A172 (cell line): ENCODE data around the gene EXOC4. TPM values are rescaled to one million over a fixed set of nuclear protein-coding genes. Genes with fewer than 3 reads are reported as not detected.
A peak's percentile ranks its signal among the peaks of the same experiment; 100 is the strongest.

ENCODE experiments used
- DNase-seq: peaks from one replicate; pipeline ENCODE4 v3.0.0-alpha.2; 2015; ENCODE audit warnings: low spot score
- total RNA-seq: library from RNA; depleted of rRNA; stranded (reverse); fragments of >200 nt; shearing (Covaris generic); gene quantifications from 2 replicates; pipeline ENCODE4 v1.2.3, GENCODE V29; 2014

EXOC4 gene
- total RNA-seq, 1 experiment from 2014 or later, result 37.4 TPM

DNA sequence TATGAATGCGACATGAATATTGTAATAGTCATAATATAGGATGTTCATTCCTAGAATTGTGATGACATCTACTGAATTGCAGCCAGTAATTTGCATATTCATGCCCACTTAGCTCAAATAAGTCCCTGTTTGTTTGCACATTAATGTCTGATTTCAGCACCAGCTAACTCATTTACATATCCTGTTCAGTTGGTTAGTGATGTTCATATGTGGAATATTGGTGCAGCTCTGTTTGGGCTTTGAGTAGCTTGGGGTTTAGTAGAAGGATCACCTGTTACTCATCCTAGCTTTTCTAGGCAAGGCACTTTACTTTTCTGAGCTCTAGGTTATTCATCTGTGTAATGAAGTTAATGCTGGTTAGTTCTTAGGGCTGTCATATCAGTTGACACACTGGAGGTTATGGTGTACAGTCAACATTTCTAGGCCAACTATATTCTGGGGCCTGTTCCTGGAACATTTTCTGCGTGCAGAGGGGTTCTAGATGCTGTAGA is 238.4 kb downstream of the EXOC4 start:
- no peak for DNase-seq

DNA sequence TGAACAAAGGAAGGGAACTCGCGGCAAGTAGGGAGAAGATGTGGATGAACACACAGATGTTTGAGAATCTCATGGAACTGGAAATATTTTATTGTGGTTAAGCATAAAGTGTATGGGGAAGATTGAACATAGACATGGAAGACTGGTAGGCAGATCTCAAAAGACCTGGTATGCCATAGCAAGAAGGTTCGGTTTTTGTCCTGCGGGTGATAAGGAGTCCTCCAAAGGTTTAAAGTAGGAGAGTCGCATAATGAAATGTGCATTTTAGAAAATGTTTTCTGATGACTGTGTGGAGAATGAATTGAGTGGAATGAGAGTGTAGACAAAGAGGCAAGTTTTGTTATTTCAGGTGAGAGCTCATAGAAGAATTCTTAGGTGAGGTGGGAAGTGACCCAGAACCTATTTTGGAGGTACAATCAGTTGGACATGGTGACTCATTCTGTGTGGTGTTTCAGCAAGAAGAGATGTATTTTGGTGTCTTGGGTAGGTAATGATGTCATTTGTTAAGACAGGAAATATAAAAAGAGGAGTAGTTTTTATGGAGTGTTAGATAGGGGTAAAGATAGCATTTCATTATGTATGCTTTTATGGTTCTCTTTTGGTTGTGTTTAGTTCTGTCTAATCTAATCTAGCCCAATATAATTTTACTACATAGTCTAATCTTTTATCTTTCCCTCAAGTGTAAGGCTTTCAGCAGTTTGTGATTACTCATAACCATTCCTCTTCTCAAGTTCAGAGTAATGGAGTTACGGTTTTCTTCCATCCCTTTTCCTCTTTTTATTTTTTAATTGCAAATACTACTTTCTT is 239.2 kb downstream of the EXOC4 start:
- peak; percentile 42 for DNase-seq

DNA sequence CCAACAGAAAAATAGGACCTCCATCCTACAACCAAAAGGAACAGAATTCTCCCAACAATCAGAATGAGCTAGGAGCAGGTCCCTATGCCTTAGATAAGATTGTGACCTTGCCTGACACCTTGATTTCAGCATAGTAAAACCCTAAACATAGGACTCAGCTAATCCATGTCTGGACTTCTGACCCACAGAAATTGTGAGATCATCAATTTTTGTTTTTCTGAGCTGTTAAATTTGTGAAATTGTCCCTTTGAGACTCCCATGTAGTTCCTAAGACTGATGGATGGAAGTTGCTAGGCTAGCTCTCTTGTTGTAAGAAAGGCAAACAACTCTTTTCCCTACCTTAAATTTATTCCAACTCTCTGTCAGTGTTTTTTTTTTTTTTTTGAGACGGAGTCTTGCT is 244.2 kb downstream of the EXOC4 start:
- no peak for DNase-seq

- no peak for DNase-seq
Observed at GRCh38 chr7:133501771-133502170, 248.9 kb downstream of the EXOC4 start.

DNA sequence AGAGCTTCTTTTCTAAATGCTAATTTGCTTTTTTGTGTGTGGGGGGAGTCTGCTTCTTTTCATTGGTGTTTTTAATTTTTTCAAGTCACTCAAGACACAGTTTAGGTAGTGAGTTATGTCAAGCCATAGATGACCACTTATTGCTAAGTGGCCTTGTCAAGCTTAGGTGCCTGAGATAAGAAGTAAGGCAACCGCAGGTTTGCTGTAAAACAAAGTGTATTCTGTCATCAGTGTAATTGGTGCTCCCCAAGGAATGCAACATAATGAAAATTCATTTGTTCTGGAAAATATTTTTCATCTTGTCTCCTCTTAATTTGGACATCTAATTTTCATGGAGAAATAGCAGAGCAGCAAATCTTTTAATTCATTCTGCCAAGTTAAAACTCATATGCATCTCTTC is 249.6 kb downstream of the EXOC4 start:
- DNase-seq, result no peak

DNA sequence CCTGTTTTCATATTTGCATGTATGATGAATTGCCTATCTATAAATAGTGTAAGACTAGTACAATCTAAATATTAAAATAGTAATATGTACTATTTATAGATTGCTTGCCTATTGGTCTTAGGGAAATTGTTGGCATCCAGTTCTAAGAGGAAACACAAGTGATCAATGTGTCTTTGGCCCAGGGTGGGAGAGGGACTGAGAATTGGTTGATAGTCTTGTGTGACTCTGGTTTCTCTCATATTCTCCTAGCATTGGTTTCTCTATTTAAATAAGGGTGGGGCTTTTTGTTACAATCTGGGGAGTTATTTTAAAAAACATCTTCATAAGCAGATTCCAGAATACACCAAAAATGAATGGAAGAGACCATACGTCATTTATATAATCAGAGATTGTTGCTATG is 250.1 kb downstream of the EXOC4 start:
- no peak for DNase-seq

DNA sequence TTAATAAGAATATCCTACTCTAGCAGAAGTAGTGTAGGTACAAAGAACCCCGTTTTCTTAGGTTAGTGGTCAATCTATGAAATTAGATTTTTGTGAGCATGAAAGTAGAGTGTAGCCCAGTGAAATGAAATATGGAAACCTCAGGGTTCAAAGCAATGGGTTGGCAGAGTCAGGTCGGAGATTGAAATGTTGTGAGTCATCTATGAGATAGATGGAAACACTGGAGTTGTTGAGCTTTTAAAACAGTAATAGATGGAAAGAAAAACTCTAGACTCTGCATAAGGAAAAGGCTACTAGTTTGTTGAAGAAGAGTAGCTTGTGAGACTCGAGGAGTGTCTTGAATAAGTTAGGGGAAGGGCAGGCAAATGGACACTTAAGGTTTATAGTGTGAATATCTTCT is 251.9 kb downstream of the EXOC4 start:
- DNase-seq, result no peak

DNA sequence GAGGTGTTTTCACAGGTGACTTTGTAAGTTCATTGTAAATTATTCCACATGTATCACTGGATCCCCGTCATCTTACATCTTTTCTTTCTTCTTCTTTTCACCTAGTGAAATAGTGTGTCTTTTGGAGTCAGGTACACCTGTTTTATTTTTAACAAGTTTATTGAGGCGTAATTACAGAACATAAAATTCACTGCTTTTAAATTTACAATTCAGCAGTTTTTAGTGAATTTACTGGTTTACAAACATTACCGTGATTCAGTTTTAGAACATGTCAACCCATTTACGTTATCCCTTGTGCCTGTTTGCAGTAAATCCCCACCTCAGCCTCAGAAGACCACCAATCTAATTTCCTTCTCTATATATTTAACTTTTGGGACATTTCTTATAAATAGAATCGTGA is 256.9 kb downstream of the EXOC4 start:
- no peak for DNase-seq

GRCh38 chr7:133510326-133511055 is 257.6 kb downstream of the EXOC4 start:
- DNase-seq, result no peak

DNA sequence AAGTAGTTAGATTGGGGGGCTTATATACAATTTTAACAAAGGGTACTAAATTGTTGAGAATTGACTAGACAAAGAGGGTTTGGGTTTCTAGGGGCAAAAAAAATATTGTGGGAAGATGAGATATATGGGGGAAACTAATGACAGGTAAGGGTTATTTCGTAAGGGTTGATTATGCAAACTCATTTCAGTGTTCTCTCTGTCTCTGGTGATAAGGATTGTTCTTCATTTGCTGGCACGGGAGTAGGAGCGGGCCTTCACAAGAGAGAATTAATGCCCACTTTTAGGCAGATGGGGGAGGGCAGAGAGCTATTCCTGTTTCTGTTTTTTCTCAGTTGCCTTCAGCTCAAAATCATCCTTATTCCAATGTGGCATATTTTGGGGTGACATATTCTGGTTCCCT is 258.4 kb downstream of the EXOC4 start:
- DNase-seq, result no peak

DNA sequence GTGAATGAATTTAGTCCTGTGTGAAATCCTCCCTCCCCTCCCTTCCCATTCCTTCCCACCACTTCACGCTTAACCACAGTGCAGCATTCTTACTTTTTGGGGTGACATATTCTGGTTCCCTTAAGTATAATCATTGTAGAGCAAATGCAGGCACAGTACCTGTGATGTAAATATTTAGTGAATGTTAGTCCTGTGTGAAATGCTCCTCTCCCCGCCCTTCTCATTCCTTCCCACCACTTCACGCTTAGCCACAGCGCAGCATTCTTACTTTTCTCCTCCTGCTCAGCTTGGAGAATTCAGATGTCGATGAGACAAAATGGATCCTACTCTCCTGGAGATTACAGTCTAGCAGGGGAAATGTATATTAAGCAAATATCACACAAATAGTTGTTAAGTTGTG is 258.8 kb downstream of the EXOC4 start:
- no peak for DNase-seq

- peak; percentile 89 for DNase-seq
Observed at GRCh38 chr7:133512560-133512959, 259.7 kb downstream of the EXOC4 start.

DNA sequence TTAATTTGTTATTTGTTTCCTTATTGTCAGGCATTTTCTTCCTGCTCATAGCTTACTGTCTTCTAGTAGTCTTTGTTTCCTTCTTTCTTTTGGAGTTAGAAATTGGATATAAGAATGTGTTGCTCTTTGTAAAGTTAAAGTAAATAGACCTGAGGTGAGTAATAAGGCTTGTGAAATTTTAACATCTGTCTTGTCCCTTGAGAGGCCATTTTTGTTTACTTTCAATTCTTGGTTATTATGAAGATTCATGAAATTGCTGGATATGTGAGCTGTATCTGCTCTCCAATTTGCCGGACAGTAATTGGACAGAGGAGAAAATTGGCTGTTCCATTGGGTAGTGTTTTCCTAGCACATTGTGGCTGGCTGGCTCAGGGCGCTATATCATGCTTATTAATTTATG is 260.7 kb downstream of the EXOC4 start:
- peak; percentile 1 for DNase-seq

DNA sequence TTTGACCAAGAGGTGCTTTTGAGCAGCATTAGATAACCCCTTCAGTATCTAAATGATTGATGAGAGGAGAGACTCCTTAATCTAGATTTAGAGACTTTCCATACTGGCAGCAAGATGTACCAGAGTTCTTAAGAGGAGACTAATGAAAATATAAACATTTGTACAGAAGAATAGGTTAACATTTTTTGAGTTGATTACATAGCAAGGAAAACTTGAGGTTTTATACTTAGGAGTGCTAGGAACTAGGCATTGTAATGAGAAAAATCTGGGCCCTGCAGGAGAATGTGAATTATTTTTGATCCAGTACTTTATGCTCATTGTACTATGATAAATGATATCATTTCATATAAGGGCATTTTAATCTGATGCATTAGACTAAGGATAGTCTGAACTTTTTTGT is 261.7 kb downstream of the EXOC4 start:
- no peak for DNase-seq

DNA sequence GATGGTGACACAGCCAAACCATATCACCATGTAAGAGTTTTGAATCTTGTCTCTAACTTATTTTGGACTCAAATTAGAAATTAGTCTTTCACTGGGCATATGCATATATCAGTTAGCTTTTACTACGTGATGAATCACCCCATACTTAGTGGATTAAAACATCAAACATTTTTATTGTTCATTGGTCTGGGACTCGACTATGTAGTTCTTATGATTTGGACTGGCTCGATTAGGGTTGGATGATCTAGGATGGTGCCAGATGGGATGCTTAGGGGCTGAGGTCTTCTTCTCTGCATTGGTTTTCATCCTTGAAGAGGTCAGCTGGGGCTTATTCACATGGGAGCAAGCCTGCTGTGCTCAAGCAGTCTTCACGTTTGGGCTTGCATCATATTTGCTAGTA is 264.9 kb downstream of the EXOC4 start:
- DNase-seq, result no peak

- DNase-seq, result no peak
Observed at GRCh38 chr7:133518718-133519117, 265.8 kb downstream of the EXOC4 start.

DNA sequence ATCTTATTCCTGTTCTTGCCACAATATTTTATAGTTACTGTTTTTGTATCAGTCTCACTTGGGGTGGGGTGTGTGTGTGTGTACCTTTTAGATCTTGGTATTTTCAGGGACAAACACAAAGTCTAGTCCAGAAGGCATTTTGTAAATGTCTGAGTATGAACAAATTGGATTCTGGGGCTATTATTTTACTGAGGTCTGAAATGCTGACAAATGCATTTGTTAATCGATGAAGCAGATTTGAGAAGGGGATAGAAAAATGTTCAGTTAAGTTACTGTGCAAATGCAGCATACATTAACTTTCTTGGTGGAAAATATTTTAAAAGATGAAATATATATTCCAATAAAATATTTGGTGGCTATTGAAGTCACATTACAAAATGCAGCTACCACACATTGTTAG is 267.4 kb downstream of the EXOC4 start:
- no peak for DNase-seq

- no peak for DNase-seq
Observed at GRCh38 chr7:133522501-133522900, 269.6 kb downstream of the EXOC4 start.

DNA sequence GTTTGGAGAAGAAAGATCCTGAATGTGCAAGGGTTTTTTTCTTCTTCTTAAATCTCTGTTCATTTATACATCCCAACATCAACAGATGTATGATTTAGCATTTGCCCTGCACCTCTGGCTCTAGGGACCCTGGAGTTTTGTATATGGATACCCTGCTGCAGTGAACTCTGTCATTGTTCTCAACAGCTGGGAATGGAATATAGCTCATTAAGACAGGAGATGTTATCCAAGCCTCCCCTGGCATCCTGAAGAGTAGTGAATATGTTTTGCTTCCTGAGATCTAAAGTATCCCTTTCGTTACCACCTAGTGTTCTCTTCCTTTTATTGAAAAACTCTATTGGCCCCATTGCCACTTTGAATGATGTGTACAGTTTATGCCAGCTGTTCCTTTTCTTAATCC is 275.9 kb downstream of the EXOC4 start:
- no peak for DNase-seq

- no peak for DNase-seq
Observed at GRCh38 chr7:133529861-133530260, 277.0 kb downstream of the EXOC4 start.

- peak; percentile 4 for DNase-seq
Observed at GRCh38 chr7:133530682-133531081, 277.8 kb downstream of the EXOC4 start.

DNA sequence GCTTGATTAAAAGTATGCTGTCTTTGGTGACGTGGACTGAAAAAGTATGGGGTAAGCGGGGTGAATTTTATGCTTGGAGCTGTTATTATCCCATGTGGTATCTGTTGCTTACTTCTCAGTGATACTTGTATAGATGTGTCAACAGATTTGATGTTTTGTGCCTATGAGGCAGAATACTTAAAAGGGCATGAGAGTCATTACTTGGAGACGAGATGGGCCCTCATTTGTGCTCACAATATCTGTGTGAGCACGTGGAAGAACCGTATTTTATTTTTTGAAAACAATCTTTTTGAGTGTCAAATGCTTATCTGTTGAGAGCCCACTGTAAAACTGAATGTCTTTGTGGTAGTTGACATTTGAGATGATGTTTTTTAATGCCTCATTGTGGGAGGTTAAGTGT is 281.9 kb downstream of the EXOC4 start:
- no peak for DNase-seq

- DNase-seq, result no peak
Observed at GRCh38 chr7:133535308-133535707, 282.4 kb downstream of the EXOC4 start.
